ENCODE measurements around the gene GRIP2.

Gene GRIP2

GRCh38 chr3:14466179-14466903, 73.8 kb downstream of the GRIP2 start:
- TF ChIP-seq GATA2 (IDR thresholded peaks at IDR 0.05; ENCODE audit: low read depth, low read length) (no peak), GATA3 (IDR thresholded peaks at IDR 0.05; ENCODE audit: low read depth, low read length) (no peak)

DNA sequence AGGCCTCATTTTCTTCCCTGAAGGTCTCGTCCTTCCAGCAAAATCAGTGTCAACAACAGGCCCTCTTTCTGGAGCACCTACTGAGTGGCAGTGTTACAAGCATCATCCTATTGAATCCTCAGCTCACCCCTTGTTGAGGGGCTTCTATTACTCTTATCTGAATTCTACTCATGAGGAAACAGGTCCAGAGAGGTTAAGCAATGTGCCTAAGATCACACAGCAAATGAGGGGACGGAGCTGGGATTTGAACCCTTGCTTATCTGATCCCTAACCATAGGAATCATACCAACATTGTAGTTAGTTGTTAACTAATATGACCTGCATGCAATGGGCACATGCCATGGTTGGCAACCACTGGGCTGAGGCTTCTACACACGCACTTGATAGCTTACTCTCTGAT, 74.7 kb downstream of the GRIP2 start:
- no peak for TF ChIP-seq GATA3 (IDR thresholded peaks at IDR 0.05; ENCODE audit: low read depth, low read length)
- TF ChIP-seq GATA2 (IDR thresholded peaks at IDR 0.05; ENCODE audit: low read depth, low read length), result no peak

DNA sequence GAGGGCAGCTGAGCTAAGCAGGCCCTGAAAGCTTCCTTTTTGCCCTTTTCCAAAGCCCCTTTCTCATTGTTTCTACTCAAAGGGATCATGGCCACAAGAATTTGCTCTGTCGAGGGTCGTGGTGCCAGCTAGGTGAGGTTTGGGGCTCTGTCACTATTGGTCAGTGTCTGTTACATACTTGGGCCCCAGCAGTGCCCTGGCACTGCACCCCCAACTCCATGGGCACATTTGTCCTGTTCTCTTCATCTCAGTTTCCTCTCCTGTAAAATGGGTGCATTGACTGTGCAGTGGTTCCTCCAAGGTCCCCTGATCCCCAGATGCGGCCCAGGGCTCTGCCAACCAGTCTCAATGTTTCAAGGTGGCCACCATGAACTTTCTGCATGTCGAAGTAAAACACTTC, 75.6 kb downstream of the GRIP2 start:
- TF ChIP-seq GATA3 (IDR thresholded peaks at IDR 0.05; ENCODE audit: low read depth, low read length), result no peak
- TF ChIP-seq GATA2 (IDR thresholded peaks at IDR 0.05; ENCODE audit: low read depth, low read length), result no peak

GRCh38 chr3:14464141-14464465, 76.0 kb downstream of the GRIP2 start:
- TF ChIP-seq GATA3 (IDR thresholded peaks at IDR 0.05; ENCODE audit: low read depth, low read length), result no peak
- no peak for TF ChIP-seq GATA2 (IDR thresholded peaks at IDR 0.05; ENCODE audit: low read depth, low read length)

- TF ChIP-seq GATA2 (IDR thresholded peaks at IDR 0.05; ENCODE audit: low read depth, low read length) (no peak), GATA3 (IDR thresholded peaks at IDR 0.05; ENCODE audit: low read depth, low read length) (no peak)
Measured at GRCh38 chr3:14463330-14464140, 76.6 kb downstream of the GRIP2 start.

DNA sequence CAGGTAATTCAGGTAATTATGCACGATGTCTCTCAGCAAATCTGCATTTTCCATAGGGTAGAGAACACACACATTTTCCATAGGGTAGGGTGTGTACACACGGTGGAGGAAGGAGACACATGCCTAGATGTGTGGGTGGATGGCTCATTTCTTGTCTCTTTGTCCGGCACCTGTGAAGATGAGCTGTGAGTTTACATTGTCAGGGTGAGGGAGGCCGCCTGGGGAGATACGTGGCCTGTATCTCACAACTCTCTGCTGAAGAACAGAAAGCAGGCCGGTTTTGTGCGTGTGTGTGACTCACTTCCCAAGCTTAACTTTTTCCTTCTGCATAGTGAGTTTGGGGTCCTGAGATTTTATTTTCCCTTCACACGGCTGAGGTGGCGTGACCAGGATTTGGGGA, 77.4 kb downstream of the GRIP2 start:
- TF ChIP-seq GATA2 (IDR thresholded peaks at IDR 0.05; ENCODE audit: low read depth, low read length) (no peak), GATA3 (IDR thresholded peaks at IDR 0.05; ENCODE audit: low read depth, low read length) (no peak)

GRCh38 chr3:14461748-14462324, 78.3 kb downstream of the GRIP2 start:
- TF ChIP-seq GATA3 (IDR thresholded peaks at IDR 0.05; ENCODE audit: low read depth, low read length) (no peak), GATA2 (IDR thresholded peaks at IDR 0.05; ENCODE audit: low read depth, low read length) (no peak)

DNA sequence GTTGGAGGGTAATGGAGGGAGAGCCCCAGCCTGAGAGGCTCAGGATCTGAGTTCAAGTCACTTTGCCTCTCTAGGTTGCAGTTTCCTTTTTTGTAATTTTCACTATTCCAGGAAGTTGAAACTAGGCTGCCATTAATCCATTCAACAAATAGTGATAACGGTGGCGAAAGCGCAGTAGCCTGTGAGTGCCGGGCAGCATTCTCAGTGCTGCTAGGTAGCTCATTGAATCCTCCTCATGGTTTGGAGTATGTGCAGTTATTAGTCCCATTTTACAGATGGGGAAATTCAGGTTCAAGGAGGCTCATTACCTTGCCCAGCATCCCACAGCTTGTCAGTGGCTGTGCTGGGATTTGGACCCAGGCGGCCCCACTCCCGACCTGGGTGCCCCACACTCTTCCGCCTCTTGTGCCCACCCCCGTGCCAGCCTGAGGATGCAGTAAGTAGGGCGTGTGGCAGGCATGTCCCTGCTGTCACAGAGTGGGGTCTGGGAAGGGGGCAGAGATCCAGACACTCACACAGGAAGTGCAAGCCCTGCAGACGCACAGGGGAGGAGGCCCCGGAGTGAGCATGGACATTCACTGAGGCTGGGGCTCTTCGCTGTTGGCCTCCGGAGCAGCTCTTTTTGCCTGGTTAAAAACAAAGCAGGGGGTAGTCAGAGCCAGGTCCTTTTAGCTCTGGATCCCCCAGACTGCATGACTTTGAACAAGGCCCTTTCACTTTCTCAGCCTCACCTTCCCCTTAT, 79.0 kb downstream of the GRIP2 start:
- TF ChIP-seq GATA2 (IDR thresholded peaks at IDR 0.05; ENCODE audit: low read depth, low read length), result no peak
- TF ChIP-seq GATA3 (IDR thresholded peaks at IDR 0.05; ENCODE audit: low read depth, low read length), result no peak

- no peak for TF ChIP-seq GATA3 (IDR thresholded peaks at IDR 0.05; ENCODE audit: low read depth, low read length)
- TF ChIP-seq GATA2 (IDR thresholded peaks at IDR 0.05; ENCODE audit: low read depth, low read length), result no peak
Measured at GRCh38 chr3:14460342-14461005, 79.7 kb downstream of the GRIP2 start.

DNA sequence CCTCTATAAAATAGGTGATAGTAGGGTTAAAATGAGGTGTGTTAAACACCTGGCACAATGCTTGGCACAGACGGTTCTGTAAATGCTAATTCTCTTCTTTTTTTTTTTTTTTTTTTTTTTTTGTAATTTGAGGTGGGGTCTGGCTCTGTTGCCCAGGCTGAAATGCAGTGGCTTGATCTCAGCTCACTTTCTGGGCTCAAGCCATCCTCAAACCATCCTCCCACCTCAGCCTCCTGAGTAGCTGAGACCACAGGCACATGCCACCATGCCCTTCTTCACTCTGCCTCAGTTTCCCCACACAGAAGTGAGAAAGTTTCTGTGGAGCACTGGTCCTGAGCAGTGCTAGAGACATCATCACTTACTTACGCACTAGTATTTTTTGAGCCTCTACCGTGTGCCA, 80.4 kb downstream of the GRIP2 start:
- TF ChIP-seq GATA3 (IDR thresholded peaks at IDR 0.05; ENCODE audit: low read depth, low read length) (no peak), GATA2 (IDR thresholded peaks at IDR 0.05; ENCODE audit: low read depth, low read length) (no peak)

DNA sequence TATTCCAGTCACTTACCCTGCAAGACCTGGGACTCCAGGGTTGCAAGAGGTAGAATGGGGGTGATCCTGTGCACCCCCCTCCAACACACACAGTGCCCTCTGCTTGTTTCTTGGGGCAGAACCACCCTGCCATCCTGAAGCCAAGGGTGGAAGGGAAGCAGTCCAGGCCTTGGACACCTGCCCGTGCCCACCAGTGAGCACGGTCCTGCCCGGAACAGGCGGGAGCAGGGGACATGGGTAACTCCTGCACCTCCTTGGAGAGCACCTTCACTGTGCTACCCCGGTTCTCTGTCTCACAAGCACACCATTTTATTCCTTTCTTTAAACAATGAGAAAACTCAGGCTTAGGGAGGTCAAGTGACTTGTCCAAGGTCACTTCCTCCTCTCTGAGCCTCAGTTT, 80.8 kb downstream of the GRIP2 start:
- TF ChIP-seq GATA3 (IDR thresholded peaks at IDR 0.05; ENCODE audit: low read depth, low read length), result no peak
- no peak for TF ChIP-seq GATA2 (IDR thresholded peaks at IDR 0.05; ENCODE audit: low read depth, low read length)

GRCh38 chr3:14458434-14459275, 81.5 kb downstream of the GRIP2 start:
- TF ChIP-seq GATA3 (IDR thresholded peaks at IDR 0.05; ENCODE audit: low read depth, low read length), result no peak
- TF ChIP-seq GATA2 (IDR thresholded peaks at IDR 0.05; ENCODE audit: low read depth, low read length), result no peak

DNA sequence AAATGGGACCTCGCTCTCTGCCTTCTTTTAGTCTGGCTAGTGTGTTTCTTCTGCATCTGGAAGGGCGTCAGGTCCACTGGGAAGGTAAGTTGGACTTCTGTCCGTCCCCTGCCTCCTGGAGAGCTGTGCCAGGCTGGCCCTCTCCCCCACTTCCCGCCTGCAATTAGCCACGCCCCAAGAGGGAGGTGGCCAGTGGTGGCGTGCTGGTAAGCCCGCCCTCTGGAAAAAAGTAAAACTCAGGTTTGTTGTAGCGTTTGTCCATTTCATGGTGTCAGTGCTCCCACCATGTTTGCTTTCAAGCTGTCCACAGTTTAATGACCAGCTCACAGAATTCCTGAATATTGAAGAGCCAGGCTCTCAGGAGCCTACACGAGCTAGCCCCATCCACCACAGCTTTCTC, 82.1 kb downstream of the GRIP2 start:
- no peak for TF ChIP-seq GATA2 (IDR thresholded peaks at IDR 0.05; ENCODE audit: low read depth, low read length)
- TF ChIP-seq GATA3 (IDR thresholded peaks at IDR 0.05; ENCODE audit: low read depth, low read length), result no peak
